ENCODE data around the gene NPHP1.
"Not testable (repeated sequence)": the region's sequence is repeated elsewhere in the genome, so short reads cannot be mapped to it uniquely, and the experiment has no call there.

NPHP1 gene

GRCh38 chr2:110197452-110197851 is 7.4 kb downstream of the NPHP1 start:
- no peak for DNase-seq

GRCh38 chr2:110190169-110190568 is 14.6 kb downstream of the NPHP1 start:
- DNase-seq: not testable (repeated sequence)

GRCh38 chr2:110182449-110182848 is 22.4 kb downstream of the NPHP1 start:
- no peak for DNase-seq

GRCh38 chr2:110180036-110180435 is 24.8 kb downstream of the NPHP1 start:
- DNase-seq: no peak

- DNase-seq: no peak
Observed at GRCh38 chr2:110173523-110173922, 31.3 kb downstream of the NPHP1 start.

GRCh38 chr2:110172506-110172905 is 32.3 kb downstream of the NPHP1 start:
- DNase-seq: no peak

- DNase-seq: no peak
Observed at GRCh38 chr2:110170102-110170501, 34.7 kb downstream of the NPHP1 start.

GRCh38 chr2:110167326-110168000 is 37.4 kb downstream of the NPHP1 start:
- DNase-seq: no peak

GRCh38 chr2:110166266-110166665 is 38.5 kb downstream of the NPHP1 start:
- DNase-seq: no peak

- no peak for DNase-seq
Observed at GRCh38 chr2:110157153-110157793, 47.5 kb downstream of the NPHP1 start.

GRCh38 chr2:110154828-110155227 is 50.0 kb downstream of the NPHP1 start:
- not testable (repeated sequence) for DNase-seq

- DNase-seq: not testable (repeated sequence)
Observed at GRCh38 chr2:110154188-110154587, 50.6 kb downstream of the NPHP1 start.

- no peak for DNase-seq
Observed at GRCh38 chr2:110153416-110153815, 51.4 kb downstream of the NPHP1 start.

- no peak for DNase-seq
Observed at GRCh38 chr2:110152943-110153342, 51.9 kb downstream of the NPHP1 start.

- DNase-seq: no peak
Observed at GRCh38 chr2:110149330-110150220, 55.2 kb downstream of the NPHP1 start.

- DNase-seq: no peak
Observed at GRCh38 chr2:110146945-110147332, 57.9 kb downstream of the NPHP1 start.

- no peak for DNase-seq
Observed at GRCh38 chr2:110146183-110146944, 58.4 kb downstream of the NPHP1 start.

- no peak for DNase-seq
Observed at GRCh38 chr2:110143982-110144381, 60.8 kb downstream of the NPHP1 start.

GRCh38 chr2:110140401-110140800 is 64.4 kb downstream of the NPHP1 start:
- DNase-seq: no peak

GRCh38 chr2:110134025-110134424 is 70.8 kb downstream of the NPHP1 start:
- DNase-seq: no peak

GRCh38 chr2:110131166-110131565 is 73.6 kb downstream of the NPHP1 start:
- no peak for DNase-seq

GRCh38 chr2:110130757-110131156 is 74.1 kb downstream of the NPHP1 start:
- DNase-seq: no peak

GRCh38 chr2:110126906-110127305 is 77.9 kb downstream of the NPHP1 start:
- DNase-seq: no peak

Data from effector CD4-positive, alpha-beta T cell (primary cell).